OCI-LY7 (cell line): ENCODE measurements around the gene SWAP70. TPM values are rescaled to one million over a fixed set of nuclear protein-coding genes. Genes with fewer than 3 reads are reported as not detected.
A peak's percentile ranks its signal among the peaks of the same experiment; 100 is the strongest.

Experiments
- BruUV-seq: library from RNA; stranded (reverse); fragments of 400-500 nt; replicated peaks from 2 replicates; lab custom pipeline; 2021; lab: Mats Ljungman, UMichigan
- CTCF ChIA-PET: fragments of 300-600 bp; sonication (Branson Sonifier 250); formaldehyde crosslinking; loops from one replicate; lab custom pipeline; 2022; ENCODE audit warnings: antibody characterized with exemption; ENCODE audit not compliant: unreplicated experiment; lab: Charles Lee
- POLR2A ChIA-PET: fragments of 300-600 bp; sonication (Branson Sonifier 250); formaldehyde crosslinking; loops from one replicate; lab custom pipeline; 2022; ENCODE audit warnings: antibody characterized with exemption; lab: Charles Lee
- DNase-seq: peaks from one replicate; pipeline ENCODE4 v3.0.0-alpha.2; 2015; ENCODE audit warnings: low spot score
- H2AFZ ChIP-seq: fragments of 200-600 bp; sonication (generic), shearing (Covaris generic); 2 replicates; pipeline ENCODE4 v1.6.1; 2014; ENCODE audit warnings: mild to moderate bottlenecking, antibody characterized with exemption, low read length, moderate library complexity
- H3K27ac ChIP-seq: fragments of 200-600 bp; sonication (generic); 2 replicates; pipeline ENCODE4 v1.5.1; 2014; ENCODE audit warnings: mixed run types, low read depth, mild to moderate bottlenecking, moderate library complexity, low read length, inconsistent platforms; ENCODE audit not compliant: poor library complexity, severe bottlenecking
- H3K36me3 ChIP-seq: fragments of 200-600 bp; sonication (generic); 2 replicates; pipeline ENCODE4 v1.6.1; 2014; ENCODE audit warnings: mild to moderate bottlenecking, antibody characterized with exemption, low read length, moderate library complexity, mixed read lengths; ENCODE audit not compliant: insufficient read depth
- H3K4me1 ChIP-seq: fragments of 200-600 bp; sonication (generic); 2 replicates; pipeline ENCODE4 v1.5.1; 2014; ENCODE audit warnings: mild to moderate bottlenecking, low read length; ENCODE audit not compliant: insufficient read depth, poor library complexity, severe bottlenecking
- H3K4me2 ChIP-seq: fragments of 200-600 bp; sonication (generic); 2 replicates; pipeline ENCODE4 v1.6.1; 2014; ENCODE audit warnings: mild to moderate bottlenecking, low read length
- H3K4me3 ChIP-seq: fragments of 200-600 bp; sonication (generic); 2 replicates; pipeline ENCODE4 v1.5.1; 2014; ENCODE audit warnings: mild to moderate bottlenecking, low read depth, low read length; ENCODE audit not compliant: poor library complexity, severe bottlenecking
- H3K79me2 ChIP-seq: fragments of 200-600 bp; sonication (generic); 2 replicates; pipeline ENCODE4 v1.6.1; 2016; ENCODE audit warnings: low read depth, mild to moderate bottlenecking, low read length, moderate library complexity, mixed read lengths; ENCODE audit not compliant: insufficient read depth
- H3K9me2 ChIP-seq: fragments of 200-600 bp; sonication (generic); 2 replicates; pipeline ENCODE4 v1.6.1; 2016; ENCODE audit warnings: mild to moderate bottlenecking, low read length, mixed read lengths; ENCODE audit not compliant: insufficient read depth
- H3K9me3 ChIP-seq: fragments of 200-600 bp; sonication (generic); 2 replicates; pipeline ENCODE4 v1.6.1; 2014; ENCODE audit warnings: mild to moderate bottlenecking, mixed run types, low read length, mixed read lengths
- H4K20me1 ChIP-seq: fragments of 200-600 bp; sonication (generic); 2 replicates; pipeline ENCODE4 v1.6.1; 2014; ENCODE audit warnings: mild to moderate bottlenecking, antibody characterized with exemption, low read length, moderate library complexity, mixed read lengths; ENCODE audit not compliant: insufficient read depth
- EZH2phosphoT487 ChIP-seq: fragments of 200-600 bp; sonication (generic); IDR thresholded peaks from 2 replicates; pipeline ENCODE4 v1.6.1; 2018; ENCODE audit warnings: low read depth, borderline replicate concordance, mild to moderate bottlenecking, mixed run types, antibody characterized with exemption, low read length, moderate library complexity, mixed read lengths
- intact Hi-C: fragments of 100-400 bp; cut with micrococcal nuclease; formaldehyde crosslinking; loops from one replicate; pipeline ENCODE4 v1.10.0; 2022; ENCODE audit not compliant: unreplicated experiment
- total RNA-seq, 2 experiments: library from RNA; depleted of rRNA in 1 of 2; stranded (reverse); fragments of >200 nt in 1 of 2; shearing (Covaris generic) in 1 of 2; gene quantifications; 2 replicates each; pipeline ENCODE4 v1.2.3, GENCODE V29; 2014 to 2022
- TF ChIP-seq, protein P1 (sequence below): fragments of 200-600 bp; sonication (generic); conservative IDR thresholded peaks from 2 replicates; pipeline ENCODE4 v1.5.1; 2014; ENCODE audit warnings: mild to moderate bottlenecking, antibody characterized with exemption, low read length, moderate library complexity, mixed read lengths

Gene SWAP70
- total RNA-seq, 2 experiments from 2014 or later, result 37.5 to 110 TPM

DNA sequence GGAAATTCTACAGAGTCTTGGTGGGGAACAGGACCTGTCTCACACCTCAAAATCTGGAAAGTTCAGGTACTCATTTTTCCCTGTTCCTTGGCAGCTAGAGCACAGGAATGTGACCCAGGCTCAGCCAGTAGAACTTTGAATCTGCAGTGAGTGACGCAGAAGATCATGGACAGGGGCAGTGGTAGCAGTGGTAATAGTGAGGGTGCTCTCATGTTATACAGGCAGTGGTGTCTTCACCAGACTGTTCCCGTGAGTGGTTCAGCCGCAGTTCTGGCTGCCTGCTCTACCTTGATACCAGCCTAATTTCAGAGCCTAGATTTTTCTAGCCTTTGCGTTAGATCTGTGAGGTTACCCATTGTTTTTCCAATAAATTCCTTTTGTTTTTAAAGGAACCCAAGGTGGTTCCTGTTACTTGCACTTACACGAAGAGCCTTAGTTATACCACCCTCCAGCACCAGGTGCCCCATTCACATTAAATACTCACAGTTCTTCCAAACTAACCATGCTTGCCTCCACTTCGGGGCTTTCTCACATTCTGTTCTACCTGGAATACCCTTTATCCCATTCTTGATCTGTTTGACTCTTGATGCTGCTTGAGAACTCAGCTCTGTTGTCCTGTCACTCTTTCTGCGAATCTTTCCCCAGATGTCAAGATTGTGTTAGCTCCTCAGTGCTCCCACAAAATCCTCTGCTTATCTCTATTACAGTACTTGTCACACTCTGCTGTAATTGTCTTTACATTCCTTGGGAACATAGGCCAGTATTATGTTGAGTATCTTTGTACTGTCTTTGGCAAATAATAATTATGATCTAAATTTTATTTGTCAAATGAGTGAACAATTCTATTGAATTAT, 47.8 kb downstream of the SWAP70 start:
- no peaks in the 10 kb centered on the region for H3K9me2 ChIP-seq
- H2AFZ ChIP-seq, result no peak overlapping the region
- no peak overlapping the region for H3K4me3 ChIP-seq
- H3K36me3 ChIP-seq, result peaks cover 83% of the 10 kb centered on the region
- peaks cover 88% of the 10 kb centered on the region for H3K79me2 ChIP-seq
- peaks cover 47% of the 10 kb centered on the region for H3K4me1 ChIP-seq
- H3K27ac ChIP-seq, result no peak overlapping the region
- TF ChIP-seq, protein P1, sequence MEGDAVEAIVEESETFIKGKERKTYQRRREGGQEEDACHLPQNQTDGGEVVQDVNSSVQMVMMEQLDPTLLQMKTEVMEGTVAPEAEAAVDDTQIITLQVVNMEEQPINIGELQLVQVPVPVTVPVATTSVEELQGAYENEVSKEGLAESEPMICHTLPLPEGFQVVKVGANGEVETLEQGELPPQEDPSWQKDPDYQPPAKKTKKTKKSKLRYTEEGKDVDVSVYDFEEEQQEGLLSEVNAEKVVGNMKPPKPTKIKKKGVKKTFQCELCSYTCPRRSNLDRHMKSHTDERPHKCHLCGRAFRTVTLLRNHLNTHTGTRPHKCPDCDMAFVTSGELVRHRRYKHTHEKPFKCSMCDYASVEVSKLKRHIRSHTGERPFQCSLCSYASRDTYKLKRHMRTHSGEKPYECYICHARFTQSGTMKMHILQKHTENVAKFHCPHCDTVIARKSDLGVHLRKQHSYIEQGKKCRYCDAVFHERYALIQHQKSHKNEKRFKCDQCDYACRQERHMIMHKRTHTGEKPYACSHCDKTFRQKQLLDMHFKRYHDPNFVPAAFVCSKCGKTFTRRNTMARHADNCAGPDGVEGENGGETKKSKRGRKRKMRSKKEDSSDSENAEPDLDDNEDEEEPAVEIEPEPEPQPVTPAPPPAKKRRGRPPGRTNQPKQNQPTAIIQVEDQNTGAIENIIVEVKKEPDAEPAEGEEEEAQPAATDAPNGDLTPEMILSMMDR, result no peak
- no peak for TF ChIP-seq EZH2phosphoT487
- ChIA-PET POLR2A (no interaction called here), CTCF (no interaction called here)
- no peak for DNase-seq
- no peak overlapping the region for H3K4me2 ChIP-seq
- no peaks in the 10 kb centered on the region for H4K20me1 ChIP-seq
- H3K9me3 ChIP-seq, result peaks cover 36% of the 10 kb centered on the region
- intact Hi-C loops, result no loop called here
- BruUV-seq, result no TSS peak

DNA sequence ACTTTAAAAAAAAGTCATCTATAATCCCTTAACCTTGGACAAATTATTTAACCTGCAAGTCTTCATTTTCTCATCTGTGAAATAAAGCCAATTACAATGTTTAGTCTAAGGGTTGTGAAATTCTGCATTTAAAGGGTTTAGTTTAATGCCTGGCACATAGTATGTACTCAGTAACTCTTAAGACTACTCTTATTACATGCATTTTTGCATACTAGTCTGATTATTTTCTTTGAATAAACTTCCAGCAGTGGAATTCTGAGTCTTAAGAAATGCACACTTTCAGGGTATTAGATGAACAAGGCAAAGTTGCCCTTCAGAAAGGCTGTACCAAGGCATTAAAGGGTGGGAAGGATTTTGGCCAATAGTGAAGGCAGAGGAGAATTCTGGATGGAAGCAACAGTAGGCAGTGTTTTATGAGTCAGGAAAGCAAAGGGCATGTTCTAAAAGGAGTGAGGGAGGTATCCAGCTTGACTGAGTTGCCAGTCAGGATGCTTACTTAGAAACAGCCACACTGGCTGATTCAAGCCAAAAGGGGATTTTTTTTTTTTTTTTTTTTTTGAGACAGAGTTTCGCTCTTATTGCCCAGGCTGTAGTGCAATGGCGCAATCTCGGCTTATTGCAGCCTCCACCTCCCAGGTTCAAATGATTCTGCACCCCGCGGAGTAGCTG, 50.5 kb downstream of the SWAP70 start:
- Histone ChIP-seq H3K9me2 (no peaks in the 10 kb centered on the region), H3K4me1 (peaks cover 54% of the 10 kb centered on the region), H3K79me2 (peaks cover 88% of the 10 kb centered on the region; the same call in 1 of the 2 replicates), H3K4me2 (no peak overlapping the region), H3K4me3 (no peak overlapping the region), H2AFZ (no peak overlapping the region), H3K27ac (no peak overlapping the region), H3K9me3 (peaks cover 36% of the 10 kb centered on the region), H4K20me1 (no peaks in the 10 kb centered on the region), H3K36me3 (peaks cover 76% of the 10 kb centered on the region)
- POLR2A ChIA-PET, result interaction anchor here (0.7 kb wide), 1 partner anchor 22 kb away, joined by 3 read pairs; no protein-coding TSS in a partner anchor
- BruUV-seq, result TSS peak; percentile 9
- TF ChIP-seq, protein P1, result no peak
- no peak for TF ChIP-seq EZH2phosphoT487
- CTCF ChIA-PET, result no interaction called here
- no peak for DNase-seq
- intact Hi-C loops, result no loop called here
